ENCODE data around the gene ILDR1. TPM values are rescaled to one million over a fixed set of nuclear protein-coding genes. Genes with fewer than 3 reads are reported as not detected.

The ILDR1 gene
- total RNA-seq, 2 experiments from 2014 or later = 1.1 to 2.5 TPM

DNA sequence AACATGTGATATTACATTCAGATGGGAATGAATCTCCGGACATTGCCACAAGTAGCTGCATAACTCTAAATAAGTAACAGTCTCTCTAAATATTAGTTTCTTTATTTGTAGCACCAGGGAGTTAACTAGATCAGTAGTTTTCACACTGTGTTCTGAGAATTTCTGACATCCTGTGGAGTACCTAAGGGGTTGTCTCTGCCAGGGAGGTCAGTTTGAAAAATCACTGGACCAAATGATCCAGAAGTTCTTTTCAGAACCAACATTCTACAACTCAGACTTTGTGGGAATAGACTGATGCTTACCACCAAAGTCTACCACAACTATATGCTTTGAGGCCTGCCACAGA is 9.0 kb upstream of the ILDR1 start:
- Histone ChIP-seq H3K9me3 (ENCODE audit: low read length) (peaks cover 31% of the 10 kb centered on the region; the same call in 1 of the 2 replicates), H3K27ac (ENCODE audit: low read depth, low read length, poor library complexity, severe bottlenecking) (peak overlapping the region; percentile 24), H4K20me1 (ENCODE audit: insufficient read depth, low read length) (no peaks in the 10 kb centered on the region), H3K36me3 (ENCODE audit: insufficient read depth, low read length) (peaks cover 32% of the 10 kb centered on the region; the same call in 1 of the 2 replicates), H3K9me2 (ENCODE audit: insufficient read depth, low read length) (no peaks in the 10 kb centered on the region), H3K4me3 (ENCODE audit: low read depth, low read length, poor library complexity, severe bottlenecking) (no peak overlapping the region), H3K79me2 (ENCODE audit: insufficient read depth, low read depth, low read length) (no peaks in the 10 kb centered on the region), H3K4me1 (ENCODE audit: insufficient read depth, low read length, poor library complexity, severe bottlenecking) (peaks cover 23% of the 10 kb centered on the region), H3K4me2 (ENCODE audit: low read length) (peak overlapping the region; percentile 38), H2AFZ (ENCODE audit: low read length) (peak overlapping the region; percentile 81)
- TF ChIP-seq, protein P1, sequence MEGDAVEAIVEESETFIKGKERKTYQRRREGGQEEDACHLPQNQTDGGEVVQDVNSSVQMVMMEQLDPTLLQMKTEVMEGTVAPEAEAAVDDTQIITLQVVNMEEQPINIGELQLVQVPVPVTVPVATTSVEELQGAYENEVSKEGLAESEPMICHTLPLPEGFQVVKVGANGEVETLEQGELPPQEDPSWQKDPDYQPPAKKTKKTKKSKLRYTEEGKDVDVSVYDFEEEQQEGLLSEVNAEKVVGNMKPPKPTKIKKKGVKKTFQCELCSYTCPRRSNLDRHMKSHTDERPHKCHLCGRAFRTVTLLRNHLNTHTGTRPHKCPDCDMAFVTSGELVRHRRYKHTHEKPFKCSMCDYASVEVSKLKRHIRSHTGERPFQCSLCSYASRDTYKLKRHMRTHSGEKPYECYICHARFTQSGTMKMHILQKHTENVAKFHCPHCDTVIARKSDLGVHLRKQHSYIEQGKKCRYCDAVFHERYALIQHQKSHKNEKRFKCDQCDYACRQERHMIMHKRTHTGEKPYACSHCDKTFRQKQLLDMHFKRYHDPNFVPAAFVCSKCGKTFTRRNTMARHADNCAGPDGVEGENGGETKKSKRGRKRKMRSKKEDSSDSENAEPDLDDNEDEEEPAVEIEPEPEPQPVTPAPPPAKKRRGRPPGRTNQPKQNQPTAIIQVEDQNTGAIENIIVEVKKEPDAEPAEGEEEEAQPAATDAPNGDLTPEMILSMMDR (conservative IDR thresholded peaks at IDR 0.05; ENCODE audit: low read length) = no peak
- no peak for TF ChIP-seq EZH2phosphoT487 (IDR thresholded peaks at IDR 0.05; ENCODE audit: borderline replicate concordance, low read depth, low read length)
- ChIA-PET POLR2A (interaction anchor here (0.5 to 1.6 kb wide), 7 partner anchors 11 to 64 kb away, joined by 3 to 12 read pairs (median 5); partner anchors contain the start of gene CD86), CTCF (ENCODE audit: unreplicated experiment) (interaction anchor here (1.0 to 1.2 kb wide), 2 partner anchors 10 to 36 kb away, joined by 3 to 5 read pairs; no protein-coding TSS in a partner anchor)
- no TSS peak for BruUV-seq (replicated peaks)
- intact Hi-C loops (cut with micrococcal nuclease; ENCODE audit: unreplicated experiment) = no loop called here
- DNase-seq (ENCODE audit: low spot score) = no peak

DNA sequence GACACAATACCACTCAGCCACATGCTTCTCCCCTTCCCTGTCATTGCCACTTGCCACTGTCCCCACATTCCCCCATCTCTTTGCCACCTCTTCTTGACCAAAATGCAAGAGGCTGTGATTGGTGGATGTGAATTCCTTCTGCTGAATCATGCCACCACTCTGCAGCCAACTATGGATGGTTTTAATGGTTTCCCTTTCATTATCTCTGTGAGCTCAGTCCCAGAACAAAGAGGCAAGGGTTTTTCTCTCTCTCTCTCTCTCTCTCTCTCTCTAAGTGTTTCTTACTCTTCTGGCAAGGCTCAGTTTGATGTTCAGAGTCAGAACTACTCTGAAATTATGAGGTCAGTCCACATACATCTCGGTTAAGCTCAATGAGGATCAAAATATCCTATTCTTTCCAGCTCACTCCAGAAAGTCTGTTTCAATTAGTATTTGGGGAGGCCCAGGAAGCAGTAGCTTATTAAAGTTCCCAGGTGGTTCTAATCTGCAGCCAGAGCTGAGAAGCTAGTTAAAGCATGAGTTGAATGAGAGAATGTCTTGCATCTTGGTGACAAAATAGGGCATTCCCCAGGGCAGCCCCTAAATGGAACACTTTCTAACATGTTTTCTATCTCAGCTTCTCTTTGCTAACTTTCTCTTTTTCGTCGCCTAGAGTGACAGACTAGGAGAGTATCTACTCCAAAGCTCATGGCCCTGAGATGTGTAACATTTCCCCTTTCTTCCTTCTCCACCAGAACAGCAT is 8.5 kb upstream of the ILDR1 start:
- ChIA-PET POLR2A (interaction anchor here (0.5 to 1.6 kb wide), 7 partner anchors 10 to 65 kb away, joined by 3 to 12 read pairs (median 5); partner anchors contain the start of gene CD86), CTCF (ENCODE audit: unreplicated experiment) (interaction anchor here (1.0 to 1.2 kb wide), 3 partner anchors 9 to 35 kb away, joined by 3 to 5 read pairs (median 3); no protein-coding TSS in a partner anchor)
- peak overlapping the region; percentile 81 for H2AFZ ChIP-seq (ENCODE audit: low read length)
- peaks cover 28% of the 10 kb centered on the region for H3K4me1 ChIP-seq (ENCODE audit: insufficient read depth, low read length, poor library complexity, severe bottlenecking)
- H3K4me2 ChIP-seq (ENCODE audit: low read length) = peak overlapping the region; percentile 38
- H3K9me3 ChIP-seq (ENCODE audit: low read length) = peaks cover 27% of the 10 kb centered on the region; the same call in 1 of the 2 replicates
- no peak for DNase-seq (ENCODE audit: low spot score)
- intact Hi-C loops (cut with micrococcal nuclease; ENCODE audit: unreplicated experiment) = no loop called here
- no peaks in the 10 kb centered on the region for H3K9me2 ChIP-seq (ENCODE audit: insufficient read depth, low read length)
- no peaks in the 10 kb centered on the region for H4K20me1 ChIP-seq (ENCODE audit: insufficient read depth, low read length)
- no peaks in the 10 kb centered on the region for H3K79me2 ChIP-seq (ENCODE audit: insufficient read depth, low read depth, low read length)
- TF ChIP-seq, protein P1 (conservative IDR thresholded peaks at IDR 0.05; ENCODE audit: low read length) = no peak
- TF ChIP-seq EZH2phosphoT487 (IDR thresholded peaks at IDR 0.05; ENCODE audit: borderline replicate concordance, low read depth, low read length) = no peak
- no TSS peak for BruUV-seq (replicated peaks)
- H3K27ac ChIP-seq (ENCODE audit: low read depth, low read length, poor library complexity, severe bottlenecking) = peak overlapping the region; percentile 24
- H3K4me3 ChIP-seq (ENCODE audit: low read depth, low read length, poor library complexity, severe bottlenecking) = peak overlapping the region; percentile 12
- H3K36me3 ChIP-seq (ENCODE audit: insufficient read depth, low read length) = peaks cover 29% of the 10 kb centered on the region; the same call in 1 of the 2 replicates
